ELF-1 (cell line): ENCODE measurements around the gene AHCYL2.
A peak's percentile ranks its signal among the peaks of the same experiment; 100 is the strongest.
"Not testable (repeated sequence)": the region's sequence is repeated elsewhere in the genome, so short reads cannot be mapped to it uniquely, and the experiment has no call there.

ENCODE experiments used
- DNase-seq: peaks from one replicate; pipeline ENCODE4 v3.0.0-alpha.2; 2016; ENCODE audit warnings: low read depth, low spot score

The AHCYL2 gene

DNA sequence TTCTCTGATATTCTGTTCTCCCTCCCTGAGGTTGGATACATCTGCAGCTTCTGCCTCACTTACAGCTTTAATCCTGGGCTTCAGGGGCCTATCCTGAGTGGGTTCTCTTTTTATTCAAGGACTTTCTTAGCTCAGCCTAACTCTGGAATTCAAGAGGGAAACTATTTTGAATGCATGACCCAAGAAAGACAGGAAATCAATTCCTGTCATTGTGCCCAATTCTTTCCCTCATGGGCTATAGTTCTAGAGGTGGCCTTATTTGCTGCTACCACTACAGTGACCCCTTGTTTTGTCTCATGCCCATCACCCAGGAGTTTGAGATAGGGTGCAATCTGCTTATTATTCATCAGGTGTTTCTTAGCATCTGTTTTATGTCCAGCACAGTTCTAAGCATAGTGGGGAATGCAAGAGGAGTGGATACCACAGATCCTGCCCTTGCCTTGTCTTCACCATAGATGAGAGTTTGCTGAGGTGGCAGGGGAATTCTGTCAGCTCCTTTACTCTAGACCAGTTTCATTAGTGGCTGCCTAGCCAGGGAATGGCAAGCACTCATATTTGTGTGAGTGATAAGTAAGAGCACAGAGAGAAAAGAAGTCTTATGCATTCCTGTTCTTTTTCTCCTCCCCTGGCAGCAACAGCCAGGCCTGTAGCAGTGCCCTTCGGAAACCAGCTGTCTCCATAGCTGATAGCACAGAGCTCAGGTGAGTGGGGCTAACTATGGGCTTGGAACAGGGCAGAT is 228.8 kb downstream of the AHCYL2 start:
- no peak for DNase-seq

- peak; percentile 70 for DNase-seq
These were observed 229.4 kb downstream of the AHCYL2 start for GRCh38 chr7:129454249-129454551.

DNA sequence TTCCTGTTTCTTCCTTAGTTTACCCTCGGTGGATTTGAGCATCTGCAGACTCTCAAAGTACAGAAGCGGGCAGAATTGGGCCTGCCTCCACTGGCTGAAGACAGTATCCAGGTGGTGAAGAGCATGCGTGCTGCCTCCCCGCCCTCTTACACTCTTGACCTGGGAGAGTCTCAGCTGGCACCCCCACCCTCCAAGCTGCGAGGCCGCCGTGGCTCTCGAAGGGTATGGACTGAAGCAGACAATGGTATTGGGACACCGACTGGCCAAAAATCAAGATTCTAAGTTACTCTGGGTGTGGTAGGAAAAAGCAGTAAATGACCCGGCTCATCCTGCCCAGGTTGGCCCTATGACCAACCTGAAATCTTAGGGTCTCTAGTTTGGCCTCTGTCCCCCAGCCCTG is 231.6 kb downstream of the AHCYL2 start:
- DNase-seq: no peak

GRCh38 chr7:129457101-129457500 is 232.3 kb downstream of the AHCYL2 start:
- DNase-seq: no peak

DNA sequence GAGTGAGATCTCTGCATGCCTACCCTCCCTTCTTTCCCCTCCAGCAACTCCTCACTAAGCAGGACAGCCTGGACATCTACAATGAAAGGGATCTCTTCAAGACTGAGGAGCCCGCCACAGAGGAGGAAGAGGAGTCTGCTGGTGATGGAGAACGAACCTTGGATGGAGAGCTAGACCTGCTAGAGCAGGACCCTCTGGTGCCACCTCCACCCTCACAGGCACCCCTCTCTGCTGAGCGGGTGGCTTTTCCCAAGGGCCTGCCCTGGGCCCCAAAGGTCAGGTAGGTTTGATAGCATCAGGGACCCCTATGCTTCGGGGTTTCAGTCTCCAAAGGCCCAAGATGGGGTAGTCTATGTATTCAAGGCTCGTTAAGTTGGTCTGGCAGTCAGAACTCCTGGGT is 233.3 kb downstream of the AHCYL2 start:
- DNase-seq: no peak

DNA sequence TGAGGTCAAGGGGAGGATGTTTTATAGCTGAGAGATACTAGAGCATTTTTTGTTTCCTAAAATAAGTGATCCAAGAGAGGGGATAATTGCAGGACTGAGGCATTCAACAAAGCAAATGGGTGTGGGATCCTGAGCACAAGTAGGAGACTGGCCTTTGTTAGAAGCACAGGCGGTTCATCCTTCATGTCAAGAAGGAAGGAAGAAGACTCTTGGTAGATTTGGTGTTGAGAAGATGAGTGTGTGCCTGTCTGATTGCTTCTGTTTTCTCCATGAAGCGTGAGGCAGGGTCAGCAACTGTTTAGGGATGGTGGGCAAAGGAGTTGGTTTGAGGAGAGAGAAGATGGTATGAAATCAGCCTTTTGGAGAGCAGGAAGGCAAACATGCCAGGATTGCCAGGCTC is 237.0 kb downstream of the AHCYL2 start:
- DNase-seq: no peak

DNA sequence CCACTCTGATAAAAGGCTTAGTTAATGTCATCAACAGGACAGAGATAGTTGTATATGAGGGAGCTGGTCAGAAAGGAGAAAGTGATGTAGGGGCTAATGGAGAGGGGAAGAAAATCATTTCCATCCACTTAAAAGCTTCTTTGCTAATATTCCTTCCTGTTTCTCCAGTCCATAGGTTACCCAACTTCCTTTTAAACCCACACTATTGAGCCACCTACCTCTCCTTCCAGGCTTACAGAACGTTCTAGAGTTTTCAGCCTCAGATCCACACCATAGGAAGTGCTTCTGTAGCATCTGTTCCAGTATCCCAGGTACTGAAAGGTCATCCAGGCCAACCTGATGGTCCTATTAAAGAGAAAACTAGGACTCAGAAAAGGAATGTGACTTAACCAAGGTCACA is 237.6 kb downstream of the AHCYL2 start:
- no peak for DNase-seq

DNA sequence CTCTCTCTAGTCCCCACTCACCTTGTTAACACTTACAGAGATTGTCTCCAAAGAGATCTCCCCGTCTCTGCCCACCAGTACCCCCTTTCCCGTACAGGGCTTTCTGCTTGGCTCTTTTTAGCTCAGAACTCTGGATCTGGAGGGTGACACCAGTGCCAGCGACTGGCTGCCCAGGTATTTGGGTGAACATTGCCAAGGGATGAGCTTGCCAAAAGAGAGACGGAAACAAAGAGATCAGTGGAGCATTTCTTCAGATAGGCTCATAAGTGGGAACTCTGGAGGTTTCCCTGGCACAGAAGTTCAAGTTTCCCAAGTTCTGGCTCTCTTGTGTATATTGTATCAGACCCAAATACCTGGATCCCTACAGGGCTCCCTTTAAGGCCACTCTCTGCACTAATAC is 239.4 kb downstream of the AHCYL2 start:
- DNase-seq: no peak

GRCh38 chr7:129465080-129465479 is 240.2 kb downstream of the AHCYL2 start:
- no peak for DNase-seq

GRCh38 chr7:129466796-129467195 is 242.0 kb downstream of the AHCYL2 start:
- DNase-seq: no peak

DNA sequence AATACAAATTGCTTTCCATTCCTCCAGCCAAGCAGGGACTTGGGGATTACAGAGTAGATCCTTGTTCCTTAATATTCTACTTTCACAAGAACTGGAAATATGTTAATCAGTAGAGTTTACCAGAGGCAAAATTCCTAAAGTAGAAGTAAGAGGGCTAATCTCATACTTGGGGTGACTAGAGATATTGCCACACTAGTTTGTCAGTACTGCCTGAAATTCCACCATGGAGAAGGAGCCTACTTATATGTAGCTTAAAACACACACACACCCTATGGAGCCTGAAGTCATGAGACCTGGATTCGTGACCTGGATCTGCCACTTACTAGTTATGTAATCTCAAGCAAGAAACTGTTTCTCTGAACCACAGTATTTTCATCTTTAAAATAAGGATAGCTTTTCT is 243.3 kb downstream of the AHCYL2 start:
- no peak for DNase-seq

DNA sequence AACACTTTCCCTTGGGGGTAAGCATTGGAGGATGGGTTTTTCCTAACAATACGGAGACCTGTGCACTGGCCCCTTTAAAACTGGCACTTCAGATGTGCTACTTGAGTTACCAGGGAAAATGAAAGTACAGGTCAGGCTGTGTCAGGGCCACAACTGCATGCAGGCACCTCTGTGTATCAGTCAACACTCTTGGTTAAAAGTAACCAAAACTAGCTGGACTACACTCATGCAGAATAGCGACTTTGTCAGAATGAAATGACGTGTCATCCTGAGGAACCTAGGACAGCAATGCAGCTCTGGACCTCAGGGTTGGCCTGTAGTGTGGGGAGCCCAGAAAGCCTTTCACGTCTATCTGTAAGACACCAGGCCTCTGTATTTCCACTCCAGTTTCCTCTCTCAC is 243.7 kb downstream of the AHCYL2 start:
- no peak for DNase-seq

DNA sequence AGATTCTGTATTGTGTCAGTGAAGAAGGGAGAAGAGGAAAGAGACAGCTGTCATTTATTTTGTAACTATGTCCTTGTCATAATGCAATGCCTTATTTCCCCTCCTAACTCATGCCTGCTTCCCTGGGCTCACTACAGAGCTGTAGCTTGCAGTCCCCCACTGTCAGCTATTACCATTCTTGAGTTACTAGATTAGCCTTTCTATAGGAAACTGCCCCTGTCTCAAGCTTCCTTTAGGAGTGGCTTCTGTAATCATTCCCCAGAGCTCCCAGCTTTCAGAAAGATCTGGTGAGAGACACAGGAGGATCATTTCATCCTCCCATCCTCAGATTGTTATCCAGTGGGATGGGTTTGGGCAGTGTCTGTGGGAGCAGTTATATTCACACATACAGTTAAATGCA is 245.1 kb downstream of the AHCYL2 start:
- DNase-seq: no peak

DNA sequence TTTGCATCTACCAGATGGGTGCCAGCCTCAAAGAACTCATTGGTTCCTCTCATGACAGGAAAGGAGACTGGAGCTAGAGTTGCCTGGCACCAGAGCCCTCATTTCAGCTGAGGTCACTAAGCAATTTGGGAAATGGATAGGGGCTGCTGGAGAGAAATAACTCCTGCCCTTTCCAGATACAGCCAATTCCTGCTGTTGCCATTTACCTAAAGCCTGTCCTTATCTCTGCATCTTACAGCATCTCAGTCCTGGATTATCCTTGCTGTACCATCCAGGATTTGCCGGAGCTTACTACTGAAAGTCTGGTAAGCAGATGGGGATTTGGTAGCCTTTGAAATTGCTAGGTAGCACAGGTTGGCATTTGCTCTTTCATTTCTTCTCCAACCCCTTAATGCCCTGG is 245.6 kb downstream of the AHCYL2 start:
- DNase-seq: no peak

DNA sequence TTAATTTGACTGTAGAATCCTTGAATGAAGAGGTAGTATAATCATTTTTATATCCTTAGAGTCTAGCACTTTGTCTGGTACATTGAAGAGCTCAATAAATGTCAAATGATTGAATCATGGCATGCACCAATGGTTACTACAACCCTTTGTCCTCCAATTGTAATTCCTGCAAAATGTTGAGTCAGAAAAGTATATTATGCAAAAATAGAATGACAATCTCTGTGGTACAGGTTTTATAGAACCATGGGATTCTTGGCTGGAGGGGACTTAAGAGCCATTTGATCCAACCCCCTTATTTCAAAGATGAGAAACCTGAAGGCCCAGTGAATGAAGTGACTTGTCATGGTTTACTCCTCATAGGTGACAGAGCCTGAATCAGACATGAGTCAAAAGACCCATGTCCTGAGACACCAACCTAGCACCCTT is 246.6 kb downstream of the AHCYL2 start:
- DNase-seq: no peak

GRCh38 chr7:129475931-129476330 is 251.1 kb downstream of the AHCYL2 start:
- not testable (repeated sequence) for DNase-seq

DNA sequence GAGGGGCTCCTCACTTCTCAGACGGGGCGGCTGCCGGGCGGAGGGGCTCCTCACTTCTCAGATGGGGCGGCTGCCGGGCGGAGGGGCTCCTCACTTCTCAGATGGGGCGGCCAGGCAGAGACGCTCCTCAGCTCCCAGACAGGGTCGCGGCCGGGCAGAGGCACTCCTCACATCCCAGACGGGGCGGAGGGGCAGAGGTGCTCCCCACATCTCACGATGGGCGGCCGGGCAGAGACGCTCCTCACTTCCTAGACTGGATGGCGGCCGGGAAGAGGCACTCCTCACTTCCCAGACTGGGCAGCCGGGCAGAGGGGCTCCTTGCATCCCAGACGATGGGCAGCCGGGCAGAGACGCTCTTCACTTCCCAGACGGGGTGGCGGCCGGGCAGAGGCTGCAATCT is 251.6 kb downstream of the AHCYL2 start:
- DNase-seq: not testable (repeated sequence)
